ENCODE results near the gene SLC25A4. TPM values are rescaled to one million over a fixed set of nuclear protein-coding genes. Genes with fewer than 3 reads are reported as not detected.

SLC25A4 gene
- total and polyA plus RNA-seq, 2 donors (not counting 3 experiments of a cell fraction or from before 2014, with no cell fraction given): 13.5 to 13.7 TPM

DNA sequence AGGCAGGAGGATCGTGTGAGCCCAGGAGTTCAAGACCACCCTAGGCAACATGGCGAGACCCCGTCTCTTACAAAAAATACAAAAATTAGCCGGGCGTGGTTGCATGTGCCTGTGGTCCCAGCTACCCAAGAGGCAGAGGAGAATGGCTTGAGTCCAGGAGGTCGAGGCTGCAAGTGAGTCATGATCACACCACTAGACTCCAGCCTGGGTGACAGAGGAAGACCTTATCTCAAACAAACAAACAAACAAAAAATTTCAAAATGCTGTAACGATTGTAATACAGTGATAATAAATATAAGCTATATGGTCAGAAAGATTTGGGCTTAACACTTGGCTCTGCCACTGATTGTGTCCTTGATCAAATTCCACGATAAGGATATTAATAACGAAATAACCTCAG lies 24.2 kb downstream of the SLC25A4 start:
- Histone ChIP-seq H3K9ac (replicated peaks; ENCODE audit: extremely low read depth, insufficient read depth, low read length) (no peak overlapping the region), H3K79me2 (ENCODE audit: control insufficient read depth, insufficient read depth, low read length) (no peaks in the 10 kb centered on the region), H4K20me1 (replicated peaks; ENCODE audit: control insufficient read depth, extremely low read depth, insufficient read depth, low read length) (no peaks in the 10 kb centered on the region), H3K4me3 (replicated peaks in 1 of 3; ENCODE audit: insufficient read depth in 1 of 3, low read depth in 1 of 3, low read length in 3 of 3) (no peak overlapping the region), H3K36me3 (ENCODE audit: control insufficient read depth in 2 of 2, extremely low read depth in 1 of 2, insufficient read depth in 2 of 2, low read length in 2 of 2) (peaks cover 0 to 2% of the 10 kb centered on the region in 2 experiments), H3K4me2 (ENCODE audit: insufficient read depth, low read length) (no peak overlapping the region), H2AFZ (ENCODE audit: low read depth, low read length) (no peak overlapping the region), H3K9me3 (replicated peaks; ENCODE audit: control insufficient read depth, insufficient read depth, low read length) (no peaks in the 10 kb centered on the region), H3K4me1 (ENCODE audit: control insufficient read depth, extremely low read depth, insufficient read depth, low read length) (no peaks in the 10 kb centered on the region), H3K27me3 (ENCODE audit: control insufficient read depth in 2 of 2, insufficient read depth in 2 of 2, low read length in 2 of 2) (no peaks in the 10 kb centered on the region), H3K27ac (ENCODE audit: insufficient read depth, low read depth, low read length) (no peak overlapping the region), H3K9me1 (replicated peaks; ENCODE audit: control insufficient read depth, extremely low read depth, insufficient read depth, low read length) (no peaks in the 10 kb centered on the region)
- dilution Hi-C loops (cut with MboI; ENCODE audit: extremely low pct_ligation_motif_present, low sequenced_read_pairs) (no loop called here), intact Hi-C loops (cut with micrococcal nuclease) (no loop called here)
- ChIA-PET CTCF (interaction anchor here (1.0 kb wide), 1 partner anchor 16 kb away, joined by 6 read pairs; no protein-coding TSS in a partner anchor), POLR2A (no interaction called here)
- TF ChIP-seq GATA2 (IDR thresholded peaks at IDR 0.05; ENCODE audit: insufficient read depth, insufficient read length, low read depth, low read length) (no peak), MAX (IDR thresholded peaks at IDR 0.05; ENCODE audit: insufficient read depth, insufficient read length) (no peak), FOS (IDR thresholded peaks at IDR 0.05; ENCODE audit: borderline replicate concordance, insufficient read depth, low read length) (no peak), POLR2A (IDR thresholded peaks at IDR 0.05; ENCODE audit: low read depth, low read length) (no peak), JUN (IDR thresholded peaks at IDR 0.05; ENCODE audit: borderline replicate concordance, insufficient read depth, insufficient read length, low read depth) (no peak), MYC (IDR thresholded peaks at IDR 0.05; ENCODE audit: low read depth, low read length) (no peak)
- FAIRE-seq: no peak
- no TSS peak for BruUV-seq (replicated peaks)
- no peak for DNase-seq (ENCODE audit: low read depth, low spot score)

DNA sequence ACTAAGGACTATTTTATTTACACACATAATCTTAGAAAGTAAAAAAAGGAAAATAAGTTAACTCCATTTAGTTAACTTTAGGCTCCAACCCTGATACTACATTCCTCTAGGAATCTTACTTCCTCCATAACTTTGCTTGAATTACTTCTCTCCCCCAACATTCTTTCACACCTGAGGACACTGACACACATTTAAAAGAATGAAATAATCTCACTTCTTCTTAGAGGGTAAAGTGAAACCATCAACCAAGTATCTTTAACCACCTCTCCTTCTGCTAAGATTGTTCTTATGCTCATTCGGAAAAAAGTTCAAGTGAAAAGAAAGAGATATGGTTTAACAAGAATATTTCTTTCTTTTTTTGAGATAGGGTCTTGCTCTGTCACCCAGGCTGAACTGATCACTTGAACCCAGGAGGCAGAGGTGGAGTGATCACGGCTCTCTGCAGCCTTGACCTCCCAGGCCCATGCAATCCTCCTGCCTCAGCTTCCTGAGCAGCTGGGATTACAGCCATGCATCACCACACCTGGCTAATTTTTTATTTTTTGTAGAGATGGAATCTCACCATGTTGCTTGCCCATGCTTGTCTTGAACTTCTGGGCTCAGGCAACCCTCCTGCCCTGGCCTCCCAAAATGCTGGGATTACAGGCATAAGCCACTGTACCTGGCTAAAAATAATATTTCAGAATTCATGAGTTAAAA lies 28.5 kb downstream of the SLC25A4 start:
- BruUV-seq (replicated peaks): no TSS peak
- no peaks in the 10 kb centered on the region for H3K4me1 ChIP-seq (ENCODE audit: control insufficient read depth, extremely low read depth, insufficient read depth, low read length)
- intact Hi-C loops (cut with micrococcal nuclease): no loop called here
- H3K27me3 ChIP-seq (ENCODE audit: control insufficient read depth in 2 of 2, insufficient read depth in 2 of 2, low read length in 2 of 2): no peaks in the 10 kb centered on the region
- ChIA-PET POLR2A (no interaction called here), CTCF (no interaction called here)
- DNase-seq (ENCODE audit: low read depth, low spot score) (no peak), FAIRE-seq (no peak)
- H3K9me1 ChIP-seq (replicated peaks; ENCODE audit: control insufficient read depth, extremely low read depth, insufficient read depth, low read length): no peaks in the 10 kb centered on the region
- no peaks in the 10 kb centered on the region for H4K20me1 ChIP-seq (replicated peaks; ENCODE audit: control insufficient read depth, extremely low read depth, insufficient read depth, low read length)
- H3K36me3 ChIP-seq (ENCODE audit: control insufficient read depth in 2 of 2, extremely low read depth in 1 of 2, insufficient read depth in 2 of 2, low read length in 2 of 2): peaks cover 0 to 1% of the 10 kb centered on the region in 2 experiments
- no peaks in the 10 kb centered on the region for H3K79me2 ChIP-seq (ENCODE audit: control insufficient read depth, insufficient read depth, low read length)
- H3K9me3 ChIP-seq (replicated peaks; ENCODE audit: control insufficient read depth, insufficient read depth, low read length): no peaks in the 10 kb centered on the region
- dilution Hi-C loops (cut with MboI; ENCODE audit: extremely low pct_ligation_motif_present, low sequenced_read_pairs): no loop called here
- H3K9ac ChIP-seq (replicated peaks; ENCODE audit: extremely low read depth, insufficient read depth, low read length): no peak overlapping the region
- no peak overlapping the region for H3K27ac ChIP-seq (ENCODE audit: insufficient read depth, low read depth, low read length)
- TF ChIP-seq EZH2 (IDR thresholded peaks at IDR 0.05; ENCODE audit: borderline replicate concordance, low read depth, low read length, severe bottlenecking) (no peak), POLR2A (IDR thresholded peaks at IDR 0.05; ENCODE audit: low read depth, low read length) (no peak), MAX (IDR thresholded peaks at IDR 0.05; ENCODE audit: insufficient read depth, insufficient read length) (no peak), JUN (IDR thresholded peaks at IDR 0.05; ENCODE audit: borderline replicate concordance, insufficient read depth, insufficient read length, low read depth) (no peak), FOS (IDR thresholded peaks at IDR 0.05; ENCODE audit: borderline replicate concordance, insufficient read depth, low read length) (no peak), CTCF (IDR thresholded peaks at IDR 0.05; ENCODE audit: extremely low read depth in 1 of 2, insufficient read depth in 1 of 2, low read depth in 1 of 2, low read length in 2 of 2) (no peak), MYC (IDR thresholded peaks at IDR 0.05; ENCODE audit: low read depth, low read length) (no peak), GATA2 (IDR thresholded peaks at IDR 0.05; ENCODE audit: insufficient read depth, insufficient read length, low read depth, low read length) (no peak), POLR2AphosphoS5 (IDR thresholded peaks at IDR 0.05; ENCODE audit: insufficient read depth, low read depth, low read length) (no peak)
- no peak overlapping the region for H2AFZ ChIP-seq (ENCODE audit: low read depth, low read length)
- no peak overlapping the region for H3K4me2 ChIP-seq (ENCODE audit: insufficient read depth, low read length)
- no peak overlapping the region for H3K4me3 ChIP-seq (replicated peaks in 1 of 3; ENCODE audit: insufficient read depth in 1 of 3, low read depth in 1 of 3, low read length in 3 of 3)

Measured in endothelial cell of umbilical vein (primary cell).